Activated naive CD8-positive, alpha-beta T cell treated with anti-CD3 and anti-CD28 coated beads, Interleukin-2, amount 50 U/mL, for 16 hours (primary cell): ENCODE measurements around the gene KRT36.

Experiments used
- DNase-seq: peaks from one replicate; pipeline ENCODE4 v3.0.0-alpha.2; 2020; ENCODE audit warnings: low read depth, low spot score

Gene KRT36

GRCh38 chr17:41489531-41489930, at the start of gene KRT36:
Gene KRT36, minus strand, starts transcription at chr17:41489910. Its CDS starts 46 bp downstream, at chr17:41489864.
- no peak for DNase-seq

GRCh38 chr17:41539071-41539492, 49.4 kb upstream of the KRT36 start:
- no peak for DNase-seq

- DNase-seq: no peak
These were observed 48.9 kb upstream of the KRT36 start for GRCh38 chr17:41538565-41538991.

- DNase-seq: no peak
These were observed 48.3 kb upstream of the KRT36 start for GRCh38 chr17:41537990-41538389.

GRCh38 chr17:41537614-41537954, 47.9 kb upstream of the KRT36 start:
- DNase-seq: no peak

- no peak for DNase-seq
These were observed 47.3 kb upstream of the KRT36 start for GRCh38 chr17:41536741-41537613.

- DNase-seq: no peak
These were observed 46.2 kb upstream of the KRT36 start for GRCh38 chr17:41535764-41536481.

- no peak for DNase-seq
These were observed 45.3 kb upstream of the KRT36 start for GRCh38 chr17:41534899-41535546.

- no peak for DNase-seq
These were observed 43.9 kb upstream of the KRT36 start for GRCh38 chr17:41533613-41534012.

GRCh38 chr17:41532947-41533570, 43.3 kb upstream of the KRT36 start:
- DNase-seq: no peak

- no peak for DNase-seq
These were observed 42.3 kb upstream of the KRT36 start for GRCh38 chr17:41531993-41532392.

- DNase-seq: no peak
These were observed 40.6 kb upstream of the KRT36 start for GRCh38 chr17:41530062-41531048.

- DNase-seq: no peak
These were observed 39.8 kb upstream of the KRT36 start for GRCh38 chr17:41529491-41529915.

- no peak for DNase-seq
These were observed 39.2 kb upstream of the KRT36 start for GRCh38 chr17:41528959-41529353.

GRCh38 chr17:41527063-41528023, 37.6 kb upstream of the KRT36 start:
- no peak for DNase-seq

- no peak for DNase-seq
These were observed 34.6 kb upstream of the KRT36 start for GRCh38 chr17:41524261-41524660.

- DNase-seq: no peak
These were observed 34.1 kb upstream of the KRT36 start for GRCh38 chr17:41523787-41524186.

- no peak for DNase-seq
These were observed 33.5 kb upstream of the KRT36 start for GRCh38 chr17:41523225-41523593.
